ENCODE results near the gene ABCB4. TPM values are rescaled to one million over a fixed set of nuclear protein-coding genes. Genes with fewer than 3 reads are reported as not detected.

Gene ABCB4
- total RNA-seq, 1 donor: under 0.01 TPM

GRCh38 chr7:87511510-87511909 lies 36.0 kb upstream of the ABCB4 start:
- TF ChIP-seq CTCF (IDR thresholded peaks at IDR 0.05; ENCODE audit: insufficient read depth, low read depth, low read length): no peak
- DNase-seq (ENCODE audit: low read depth): no peak
- no peak overlapping the region for H3K4me3 ChIP-seq (ENCODE audit: low read depth, low read length)

DNA sequence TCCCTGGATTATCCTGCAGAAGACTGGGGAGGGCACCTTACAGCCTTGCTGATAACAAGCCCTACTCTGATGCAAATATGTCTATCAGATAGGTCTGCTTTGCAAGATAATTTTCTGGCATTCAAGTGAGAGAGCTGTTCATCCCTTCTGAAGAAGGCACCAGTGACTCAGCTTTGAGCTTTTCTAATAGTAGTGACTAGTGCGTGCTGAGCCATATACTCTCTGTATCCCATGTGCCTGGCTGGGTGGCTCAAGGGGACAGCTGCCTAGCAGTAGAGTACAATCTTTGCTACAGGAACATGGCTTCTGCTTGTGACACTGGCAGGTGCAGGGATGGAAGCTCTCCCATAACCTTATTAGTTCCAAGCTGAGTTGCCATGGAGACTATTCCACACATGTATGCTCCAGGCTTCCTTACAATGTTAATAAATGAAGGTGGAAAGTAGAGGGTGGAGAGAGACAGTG lies 35.0 kb upstream of the ABCB4 start:
- TF ChIP-seq CTCF (IDR thresholded peaks at IDR 0.05; ENCODE audit: insufficient read depth, low read depth, low read length): no peak
- no peak for DNase-seq (ENCODE audit: low read depth)
- H3K4me3 ChIP-seq (ENCODE audit: low read depth, low read length): no peak overlapping the region

DNA sequence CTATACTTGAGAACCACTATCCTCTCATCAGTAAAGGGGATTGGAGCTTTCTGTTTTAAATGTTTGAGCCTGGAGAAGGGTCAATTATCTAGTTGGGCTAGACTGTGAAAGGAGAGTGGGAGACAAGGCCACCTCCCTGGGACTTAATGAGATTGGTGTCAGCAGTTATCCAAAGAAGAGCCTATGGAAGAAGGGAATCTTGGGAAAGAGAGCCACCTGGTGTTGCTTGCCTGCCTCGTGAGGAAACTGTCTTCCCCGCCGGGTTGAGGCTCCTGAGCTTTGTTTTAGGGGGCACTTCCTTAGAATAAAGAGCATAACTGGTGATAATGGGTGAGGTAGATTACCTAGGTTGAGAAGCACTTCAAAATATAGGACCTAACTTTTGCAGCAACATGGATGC lies 32.0 kb upstream of the ABCB4 start:
- no peak for DNase-seq (ENCODE audit: low read depth)
- TF ChIP-seq CTCF (IDR thresholded peaks at IDR 0.05; ENCODE audit: insufficient read depth, low read depth, low read length): no peak
- H3K4me3 ChIP-seq (ENCODE audit: low read depth, low read length): no peak overlapping the region

GRCh38 chr7:87506246-87507180 lies 31.0 kb upstream of the ABCB4 start:
- H3K4me3 ChIP-seq (ENCODE audit: low read depth, low read length): no peak overlapping the region
- peak; percentile 17 for DNase-seq (ENCODE audit: low read depth)
- TF ChIP-seq CTCF (IDR thresholded peaks at IDR 0.05; ENCODE audit: insufficient read depth, low read depth, low read length): peak; percentile 24

DNA sequence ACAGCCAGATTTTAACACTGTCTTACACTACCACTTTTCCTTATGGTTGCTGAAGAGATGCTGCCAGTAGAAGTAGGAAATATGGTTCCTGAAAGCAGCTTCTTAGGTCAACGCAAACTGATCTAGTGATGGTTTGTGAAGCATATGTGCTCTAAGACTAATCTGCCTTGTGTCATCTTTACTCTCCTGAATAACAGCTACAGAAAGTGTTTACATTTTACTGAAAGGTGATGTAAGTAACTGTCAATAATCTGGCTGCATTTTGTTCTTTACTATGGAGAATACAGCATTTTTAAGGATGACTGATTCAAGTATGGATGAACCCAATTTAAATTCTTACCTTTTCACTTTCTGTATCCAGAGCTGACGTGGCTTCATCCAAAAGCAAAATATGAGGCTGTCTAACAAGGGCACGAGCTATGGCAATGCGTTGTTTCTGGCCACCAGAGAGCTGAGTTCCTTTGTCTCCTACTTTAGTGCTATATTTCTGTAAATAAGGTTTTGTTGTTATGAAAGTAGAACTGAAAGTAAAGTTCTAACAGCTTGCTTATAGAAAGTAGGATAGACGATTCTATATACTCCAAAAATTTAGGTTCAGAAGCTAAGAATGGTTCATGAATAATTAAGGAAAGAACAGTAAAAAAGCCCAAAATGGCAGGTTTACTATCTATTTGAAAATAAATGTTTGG lies 30.2 kb upstream of the ABCB4 start:
- no peak for DNase-seq (ENCODE audit: low read depth)
- no peak overlapping the region for H3K4me3 ChIP-seq (ENCODE audit: low read depth, low read length)
- no peak for TF ChIP-seq CTCF (IDR thresholded peaks at IDR 0.05; ENCODE audit: insufficient read depth, low read depth, low read length)

DNA sequence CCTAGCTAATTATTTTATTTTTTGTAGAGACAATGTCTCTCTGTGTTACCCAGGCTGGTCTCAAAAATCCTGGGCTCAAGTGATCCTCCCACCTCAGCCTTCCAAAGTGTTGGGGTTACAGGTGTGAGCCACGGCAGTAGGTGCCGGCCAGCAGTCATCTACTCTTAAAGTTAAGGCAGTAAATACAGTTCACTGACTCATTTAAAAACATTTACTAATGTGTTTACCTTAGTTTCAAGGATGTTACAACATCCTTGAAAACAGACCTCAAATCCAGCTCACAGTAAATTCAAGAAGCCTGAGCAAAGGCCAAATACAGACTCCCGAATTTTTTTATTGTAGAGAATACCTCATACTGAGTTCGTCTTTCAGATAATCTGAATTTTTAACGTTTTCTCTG lies 29.6 kb upstream of the ABCB4 start:
- DNase-seq (ENCODE audit: low read depth): peak; percentile 12
- no peak for TF ChIP-seq CTCF (IDR thresholded peaks at IDR 0.05; ENCODE audit: insufficient read depth, low read depth, low read length)
- H3K4me3 ChIP-seq (ENCODE audit: low read depth, low read length): no peak overlapping the region

Measured in fibroblast of villous mesenchyme (primary cell).